T-helper 2 cell (primary cell): Measurements from ENCODE around the gene HOXA4.

Experiments
- DNase-seq, 5 experiments: peaks; one replicate each; pipeline versions ENCODE4 v3.0.0 to v3.0.0-alpha.2; 2012 to 2022

HOXA4 gene

GRCh38 chr7:27157702-27158431 is 27.3 kb upstream of the HOXA4 start:
- DNase-seq: no peak

DNA sequence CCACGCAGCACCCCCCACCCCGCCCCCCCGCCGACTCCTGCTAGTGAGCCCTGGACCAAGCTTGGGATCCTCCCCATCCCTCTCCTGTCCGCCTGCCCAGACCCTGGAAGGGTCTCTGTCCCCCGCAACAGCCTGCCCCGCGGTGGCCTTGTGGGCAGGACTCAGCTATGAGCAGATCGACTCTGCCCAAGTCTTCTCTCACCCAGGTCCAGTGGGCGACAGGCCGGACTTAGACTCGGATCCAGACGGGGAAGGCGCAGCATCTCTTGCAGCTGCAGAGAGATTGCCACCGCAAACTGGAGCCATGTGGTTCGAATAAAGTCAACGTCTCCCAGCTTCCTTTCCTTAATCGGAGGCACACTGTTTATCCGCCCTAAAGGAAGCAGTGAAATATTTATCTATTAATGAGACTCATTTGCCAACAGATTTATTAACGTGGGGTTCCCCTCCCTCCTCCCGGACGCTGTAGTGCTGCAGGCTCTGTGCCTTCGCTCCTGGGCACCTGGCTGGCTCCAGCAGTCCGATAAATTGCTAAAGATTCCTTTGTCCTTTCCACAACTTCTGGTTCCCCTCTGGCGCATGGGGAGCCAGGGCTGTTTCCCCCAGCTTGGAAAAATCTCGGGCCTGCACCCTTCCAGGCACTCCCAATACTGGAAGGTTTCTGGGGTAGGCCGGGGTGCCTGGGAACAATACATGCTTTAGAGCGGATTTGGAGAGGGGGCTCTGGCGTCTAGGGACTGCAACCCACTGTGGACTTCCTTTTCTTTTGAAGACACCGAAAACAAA is 26.6 kb upstream of the HOXA4 start:
- no peak for DNase-seq

GRCh38 chr7:27156508-27156898 is 25.9 kb upstream of the HOXA4 start, which contains the start of gene HOXA7:
TSS of gene HOXA7 (minus strand) at chr7:27156675. CDS start at chr7:27156545, 130 bp downstream.
- no peak for DNase-seq

GRCh38 chr7:27155816-27156507 is 25.4 kb upstream of the HOXA4 start:
- no peak for DNase-seq

DNA sequence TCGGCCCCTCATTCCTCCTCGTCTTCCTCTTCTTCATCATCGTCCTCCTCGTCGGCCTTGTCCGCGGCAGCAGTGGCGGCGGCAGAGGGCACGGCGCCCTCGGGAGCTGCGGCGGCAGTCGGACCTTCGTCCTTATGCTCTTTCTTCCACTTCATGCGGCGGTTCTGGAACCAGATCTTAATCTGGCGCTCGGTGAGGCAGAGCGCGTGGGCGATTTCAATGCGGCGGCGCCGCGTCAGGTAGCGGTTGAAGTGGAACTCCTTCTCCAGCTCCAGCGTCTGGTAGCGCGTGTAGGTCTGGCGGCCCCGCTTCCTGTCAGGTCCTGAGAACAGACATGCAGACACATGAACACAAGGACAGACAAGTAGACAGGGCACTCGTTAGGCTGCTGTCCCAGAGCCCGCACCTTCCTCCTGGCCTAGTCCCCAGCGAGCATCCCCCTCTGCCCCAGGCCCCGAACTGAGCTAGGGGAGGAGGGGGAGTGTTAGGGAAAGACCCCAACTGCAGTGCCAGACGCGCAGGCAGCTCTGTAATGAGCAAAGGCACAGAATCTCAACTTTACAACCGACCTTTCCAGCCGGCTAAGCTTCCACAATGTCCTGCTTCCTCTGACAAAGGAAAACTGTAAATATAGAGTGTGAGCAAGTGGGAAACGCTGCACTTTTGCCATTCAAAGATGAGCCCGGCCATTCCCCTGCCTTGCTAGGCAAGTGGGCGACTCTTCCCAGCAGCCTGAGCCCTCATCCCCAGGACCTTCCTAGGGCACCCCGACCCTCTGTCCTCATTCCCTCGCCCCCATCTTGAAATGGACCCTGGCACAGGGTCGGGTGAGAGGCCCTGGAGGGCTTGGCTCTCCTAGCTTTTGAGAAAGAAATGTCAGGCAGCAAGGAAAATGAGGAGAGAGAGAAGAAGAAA is 24.6 kb upstream of the HOXA4 start:
- DNase-seq: peak in 1 of 5 experiments; percentile 40

GRCh38 chr7:27154369-27154768 is 23.8 kb upstream of the HOXA4 start:
- DNase-seq: no peak

DNA sequence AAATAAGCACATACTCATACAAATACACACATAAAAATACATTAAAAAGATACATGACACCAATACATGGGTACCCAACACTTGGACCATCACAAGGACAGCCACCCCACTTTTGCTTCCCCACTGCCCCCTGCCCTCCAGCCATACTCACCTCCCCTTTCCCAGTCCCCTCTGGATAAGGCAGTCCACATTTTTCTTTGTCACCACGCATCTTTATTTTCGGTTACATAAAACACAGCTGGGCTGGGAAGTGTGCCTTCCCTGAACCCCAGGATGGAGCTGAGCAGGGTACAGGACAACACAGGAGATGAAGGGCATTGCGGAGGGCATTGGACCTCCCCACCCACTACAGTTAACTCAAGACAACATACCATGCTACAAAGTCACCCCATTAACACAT is 23.0 kb upstream of the HOXA4 start:
- DNase-seq: no peak

DNA sequence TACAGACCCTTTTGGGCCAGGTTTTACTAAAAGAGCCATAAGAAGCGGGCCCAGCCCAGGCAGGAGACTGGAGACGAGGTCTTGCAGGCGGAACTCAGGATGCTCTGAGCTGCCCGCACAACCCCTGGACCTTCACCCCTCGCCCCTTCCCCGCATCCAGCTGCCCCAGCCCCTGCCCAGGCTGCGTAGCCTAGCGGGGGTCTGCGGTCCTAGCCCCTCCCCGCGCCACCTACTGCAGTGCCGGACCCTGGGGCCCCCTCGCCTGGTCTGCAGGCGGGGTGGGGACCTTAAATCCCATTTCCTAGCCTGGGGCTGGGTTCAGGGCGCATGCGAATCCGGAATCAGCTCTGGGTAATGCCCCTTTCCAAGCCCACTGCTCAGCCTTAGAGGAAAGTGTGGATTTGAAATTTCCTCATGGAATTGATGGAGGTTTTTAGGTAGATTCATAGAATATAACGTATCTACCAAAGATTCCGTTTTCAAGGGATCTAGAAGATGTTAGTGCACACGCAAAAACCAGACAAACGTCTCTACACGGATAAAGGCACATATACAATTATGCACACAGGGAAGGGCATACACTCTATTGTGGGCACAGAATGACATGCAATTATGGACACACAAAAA is 22.4 kb upstream of the HOXA4 start:
- DNase-seq: no peak

DNA sequence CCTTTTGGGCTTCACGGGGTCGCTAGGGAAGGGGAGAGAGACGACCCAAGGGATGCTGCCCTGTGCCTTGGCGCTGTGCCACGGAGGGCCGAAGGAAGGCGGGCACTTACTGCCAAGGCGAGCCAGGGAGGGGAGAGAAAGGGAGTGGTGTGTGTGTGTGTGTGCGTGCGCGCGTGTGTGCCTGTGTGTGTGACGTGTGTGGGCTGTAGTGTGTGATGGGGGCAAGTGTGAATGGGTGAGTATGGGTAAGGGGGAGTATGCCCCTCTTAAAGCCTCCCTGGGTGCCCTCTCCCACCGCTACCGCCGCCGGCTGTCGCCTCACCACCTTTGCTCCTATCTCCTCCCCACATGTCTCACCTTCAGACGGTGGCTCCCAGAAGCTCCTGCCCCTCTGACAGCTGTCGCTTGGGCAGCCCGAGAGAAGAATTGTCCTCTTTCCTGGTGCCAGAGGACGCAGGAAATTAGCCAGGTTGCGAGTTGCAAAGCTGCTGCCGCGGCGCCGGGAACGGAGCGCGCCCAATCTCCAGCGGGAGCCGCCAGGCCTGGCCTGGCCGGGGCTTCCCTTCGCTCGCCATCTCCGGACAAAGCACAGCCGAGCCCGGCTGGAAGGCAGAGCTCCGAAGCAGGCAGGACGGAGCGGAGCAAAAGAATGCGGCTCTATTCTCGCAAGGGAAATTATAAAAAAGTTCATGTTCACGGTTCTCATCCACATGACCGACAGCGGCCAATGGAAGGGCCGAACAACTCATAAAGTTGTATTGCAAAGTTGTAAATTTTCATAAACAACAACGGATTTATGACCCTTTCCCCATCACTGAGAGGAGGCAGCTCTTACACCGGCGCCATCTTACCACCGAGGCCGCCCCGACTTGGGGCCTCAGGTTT is 21.6 kb upstream of the HOXA4 start, which contains the start of gene HOXA3:
TSS of gene HOXA3 (minus strand) at position 653 of the 885 bp plus-strand sequence. CDS start 41,943 bp downstream, outside the sequence.
- no peak for DNase-seq

GRCh38 chr7:27151341-27151930 is 20.9 kb upstream of the HOXA4 start:
- no peak for DNase-seq

DNA sequence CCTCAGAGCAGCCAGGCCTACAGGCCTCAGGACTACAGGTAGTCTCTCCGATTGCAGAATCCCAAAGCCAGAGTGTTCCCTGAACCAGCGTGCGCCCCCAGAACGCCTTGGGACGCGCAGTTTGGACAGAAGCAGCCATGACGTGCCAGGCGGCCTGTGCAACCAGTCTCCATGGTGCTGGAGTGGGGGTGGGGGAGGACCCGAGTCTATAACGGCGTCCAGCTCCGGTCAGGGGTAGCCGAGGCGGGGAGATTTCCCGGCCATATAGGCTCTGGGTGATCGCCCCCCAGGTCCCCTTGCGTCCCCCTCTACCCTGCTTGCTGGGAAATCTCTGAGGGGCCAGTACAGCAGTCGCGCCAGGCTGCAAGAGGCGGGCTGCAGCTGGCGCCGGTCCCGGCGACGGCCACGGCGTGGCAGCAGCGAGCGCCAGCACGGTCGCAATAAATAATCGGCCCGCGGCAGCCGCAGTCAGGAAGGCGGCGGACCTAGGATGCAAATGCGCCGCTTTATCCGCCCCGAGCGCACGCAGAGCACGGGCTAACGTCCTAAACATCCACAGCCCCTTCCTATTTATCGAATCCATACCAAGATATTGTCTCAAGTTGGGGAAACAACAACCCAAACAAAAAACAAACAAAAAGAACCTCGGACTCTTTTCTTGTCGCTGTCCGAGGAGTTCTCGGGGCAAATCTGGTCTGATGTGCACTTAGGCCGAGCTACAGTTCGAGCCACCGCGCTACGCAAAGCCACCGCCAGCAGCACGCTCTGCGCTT is 20.2 kb upstream of the HOXA4 start:
- peak in 3 of 5 experiments; percentile 46 to 75 (median 55) for DNase-seq

DNA sequence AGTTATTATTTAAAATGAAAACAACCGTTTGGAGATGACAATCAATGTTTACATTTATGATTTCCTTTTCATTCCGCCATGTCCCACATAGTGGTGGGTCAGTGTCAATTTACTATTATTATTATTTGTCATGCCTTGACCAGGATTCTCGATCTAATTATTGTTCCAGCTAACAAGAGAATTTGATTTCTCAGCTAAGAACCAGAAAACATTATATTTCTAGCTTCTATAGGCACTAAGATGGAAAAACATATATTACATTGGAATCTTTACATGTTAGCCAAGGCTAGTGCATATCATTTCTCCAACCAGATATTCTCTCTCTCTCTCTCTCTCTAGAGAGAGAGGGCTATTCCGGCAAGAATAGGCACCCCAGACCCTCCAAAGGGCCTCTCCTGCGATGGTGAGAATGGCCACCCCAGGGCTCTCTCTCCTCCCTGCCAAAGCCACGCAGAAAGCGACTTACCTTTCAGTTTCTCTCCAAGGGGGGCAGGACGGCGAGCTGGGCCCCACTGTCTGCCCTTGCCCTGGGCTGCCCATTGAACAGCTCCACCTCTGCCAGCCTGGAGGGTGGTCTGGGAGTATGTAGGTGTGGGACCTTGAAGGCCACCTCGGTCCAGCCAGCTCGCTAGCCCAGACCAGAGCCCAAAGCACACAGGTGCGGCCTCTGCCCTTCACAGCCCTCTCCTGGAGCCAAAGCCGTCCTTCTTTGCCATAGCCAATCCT is 19.4 kb upstream of the HOXA4 start:
- no peak for DNase-seq

- no peak for DNase-seq
Observed at GRCh38 chr7:27148756-27149641, 18.4 kb upstream of the HOXA4 start.

DNA sequence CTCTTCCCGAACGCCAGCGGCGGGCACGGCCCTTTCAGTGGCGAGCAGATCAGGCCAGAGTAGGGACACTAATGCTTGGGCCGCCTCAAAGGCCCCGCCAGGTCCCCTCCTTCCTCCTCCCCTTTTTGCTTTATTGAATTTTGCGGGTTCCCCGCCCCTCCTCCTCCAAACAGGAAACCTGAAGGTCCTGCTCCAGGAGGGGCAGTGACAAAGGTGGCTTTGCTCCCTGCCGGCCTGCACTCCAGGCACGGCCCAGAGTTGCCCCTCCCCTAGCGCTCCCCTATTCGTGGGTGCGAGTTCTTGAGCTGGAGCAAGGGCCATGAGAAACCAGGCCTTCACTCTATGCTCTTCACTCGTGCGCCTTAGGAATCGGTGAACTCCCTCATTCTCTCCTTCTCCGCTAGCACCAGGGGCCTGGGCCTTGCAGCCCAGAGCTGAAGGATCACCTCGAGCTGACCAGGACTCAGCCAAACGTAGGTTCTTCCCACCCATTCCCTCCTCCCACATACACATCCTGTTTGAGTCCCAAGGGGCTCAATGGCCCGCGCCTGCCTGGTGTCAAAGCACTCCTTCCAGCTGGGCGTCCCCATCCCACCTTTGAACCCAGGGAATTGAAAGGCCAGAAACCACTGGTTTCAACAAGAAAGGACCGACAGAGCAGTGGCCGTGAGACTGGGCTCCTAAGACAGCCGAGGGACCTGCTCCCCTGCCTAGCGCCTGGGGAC is 17.6 kb upstream of the HOXA4 start:
- DNase-seq: no peak

DNA sequence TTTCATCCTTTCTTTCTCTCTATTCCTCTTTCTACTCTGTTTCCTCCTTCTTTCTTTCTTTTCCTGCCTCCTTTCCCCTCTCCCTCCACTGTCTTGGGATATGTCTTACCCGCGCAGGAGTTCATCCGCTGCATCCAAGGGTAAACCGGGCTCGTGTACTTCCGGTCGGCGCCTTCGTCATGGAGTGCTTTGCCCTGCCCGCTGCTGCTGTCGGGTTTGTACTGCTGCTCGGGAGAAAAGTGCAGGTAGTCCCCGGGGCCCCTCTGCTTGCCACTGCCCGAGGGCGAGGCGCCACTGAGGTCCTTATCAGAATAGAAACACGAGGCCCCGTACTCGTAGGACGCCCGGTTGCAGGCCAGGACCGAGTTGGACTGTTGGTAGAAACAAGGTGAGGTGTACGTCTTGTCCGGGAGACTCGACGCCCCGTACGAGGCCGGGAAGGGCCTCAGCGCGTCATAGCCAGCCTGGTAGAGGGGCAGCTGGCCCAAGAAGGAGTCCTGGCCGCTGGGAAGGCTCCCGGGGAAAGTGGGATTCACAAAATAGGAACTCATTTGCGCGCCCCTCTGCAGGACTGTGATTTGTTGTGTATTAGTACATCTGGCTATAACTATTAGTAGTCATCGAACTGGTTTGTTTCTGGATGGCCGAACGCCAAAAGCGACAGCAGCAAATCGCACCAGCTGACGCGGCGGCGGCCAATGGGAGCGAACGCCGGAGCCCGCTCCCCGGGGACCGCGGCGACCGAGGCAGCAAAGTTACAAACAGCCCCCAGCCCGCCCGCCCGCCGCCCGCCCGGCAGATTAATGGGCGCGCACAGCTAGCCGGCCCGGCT is 16.9 kb upstream of the HOXA4 start, which contains the start of gene HOXA6:
TSS of gene HOXA6 (minus strand) at position 576 of the 832 bp plus-strand sequence. CDS start at position 551, 25 bp downstream.
- DNase-seq: no peak
